ENCODE data around the gene FAAH. TPM values are rescaled to one million over a fixed set of nuclear protein-coding genes. Genes with fewer than 3 reads are reported as not detected.
A peak's percentile ranks its signal among the peaks of the same experiment; 100 is the strongest.

The FAAH gene
- total RNA-seq, 1 donor from 2014 or later: 2.7 TPM

DNA sequence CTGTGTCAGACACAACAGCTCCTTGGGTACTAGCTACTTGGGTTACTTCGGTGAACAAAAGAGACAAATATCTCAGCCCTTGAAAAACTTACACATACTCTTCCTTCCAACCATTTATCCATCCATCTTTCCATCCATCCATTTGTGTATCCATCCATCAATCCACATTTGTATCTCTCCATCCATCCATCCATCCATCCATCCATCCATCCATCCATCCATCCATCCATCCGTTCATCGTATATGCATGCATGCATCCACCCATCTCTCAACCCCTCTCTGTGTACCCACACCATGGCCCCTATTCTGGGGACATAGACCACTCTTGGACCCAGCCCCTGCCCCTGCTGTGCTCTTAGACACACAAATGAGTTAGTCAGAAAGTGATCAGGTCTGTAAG is 40.2 kb downstream of the FAAH start:
- Mint-ChIP-seq H3K27ac (ENCODE audit: unreplicated experiment) (no peak overlapping the region), H3K27me3 (ENCODE audit: unreplicated experiment) (peaks cover 28% of the 10 kb centered on the region), H3K4me1 (ENCODE audit: unreplicated experiment) (no peaks in the 10 kb centered on the region), H3K36me3 (ENCODE audit: low read depth, unreplicated experiment) (peaks cover 4% of the 10 kb centered on the region), H3K4me3 (ENCODE audit: unreplicated experiment) (no peak overlapping the region), H3K9me3 (ENCODE audit: unreplicated experiment) (peaks cover 4% of the 10 kb centered on the region)
- DNase-seq (ENCODE audit: low spot score): no peak
- TF ChIP-seq CTCF (IDR thresholded peaks at IDR 0.05; ENCODE audit: unreplicated experiment): no peak

DNA sequence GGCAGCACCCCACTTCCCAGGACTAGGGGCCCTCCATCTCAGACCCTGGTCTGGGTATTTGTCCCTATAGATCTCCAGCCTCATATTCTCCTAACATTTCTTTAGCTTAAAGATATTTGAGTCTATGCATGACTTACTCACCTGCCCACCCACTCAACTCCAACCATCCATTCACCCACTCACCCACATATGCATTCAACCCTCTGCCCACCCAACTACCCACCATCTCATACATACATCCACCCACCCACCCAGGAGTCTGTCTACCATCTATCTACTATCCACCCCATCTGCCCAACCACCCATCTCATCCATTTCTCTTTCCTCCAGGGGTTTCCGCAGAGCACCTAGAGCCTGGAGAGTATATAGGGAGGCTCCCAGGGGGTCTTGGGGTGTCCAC is 42.7 kb downstream of the FAAH start:
- Mint-ChIP-seq H3K9me3 (ENCODE audit: unreplicated experiment) (peaks cover 4% of the 10 kb centered on the region), H3K4me1 (ENCODE audit: unreplicated experiment) (no peaks in the 10 kb centered on the region), H3K27me3 (ENCODE audit: unreplicated experiment) (peaks cover 24% of the 10 kb centered on the region), H3K27ac (ENCODE audit: unreplicated experiment) (no peak overlapping the region), H3K36me3 (ENCODE audit: low read depth, unreplicated experiment) (no peaks in the 10 kb centered on the region), H3K4me3 (ENCODE audit: unreplicated experiment) (no peak overlapping the region)
- no peak for TF ChIP-seq CTCF (IDR thresholded peaks at IDR 0.05; ENCODE audit: unreplicated experiment)
- DNase-seq (ENCODE audit: low spot score): no peak

DNA sequence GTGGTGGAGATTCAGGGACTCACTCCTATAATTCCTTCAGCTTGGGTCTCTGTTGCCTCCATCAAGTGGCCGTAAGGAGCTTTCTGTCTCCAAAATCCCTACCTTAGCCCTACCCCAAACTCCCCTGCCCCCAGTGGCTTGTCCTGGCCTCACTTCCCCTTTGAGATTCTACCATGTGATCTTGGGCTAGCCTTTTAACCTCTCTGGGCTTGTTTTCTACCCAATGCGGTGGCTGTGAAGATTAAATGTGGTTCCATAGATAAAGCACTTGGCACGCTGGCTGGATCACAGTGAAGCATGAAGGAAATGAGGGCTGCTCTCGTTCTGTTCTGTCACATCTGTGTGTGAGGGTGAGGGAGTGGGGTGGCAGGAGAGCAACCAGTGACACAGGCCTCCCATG is 43.6 kb downstream of the FAAH start:
- DNase-seq (ENCODE audit: low spot score): no peak
- H3K4me3 Mint-ChIP-seq (ENCODE audit: unreplicated experiment): no peak overlapping the region
- TF ChIP-seq CTCF (IDR thresholded peaks at IDR 0.05; ENCODE audit: unreplicated experiment): no peak
- H3K27ac Mint-ChIP-seq (ENCODE audit: unreplicated experiment): no peak overlapping the region
- peaks cover 3% of the 10 kb centered on the region for H3K4me1 Mint-ChIP-seq (ENCODE audit: unreplicated experiment)
- H3K36me3 Mint-ChIP-seq (ENCODE audit: low read depth, unreplicated experiment): no peaks in the 10 kb centered on the region
- H3K9me3 Mint-ChIP-seq (ENCODE audit: unreplicated experiment): peaks cover 4% of the 10 kb centered on the region
- H3K27me3 Mint-ChIP-seq (ENCODE audit: unreplicated experiment): peaks cover 24% of the 10 kb centered on the region

GRCh38 chr1:46438346-46438745 is 44.2 kb downstream of the FAAH start:
- peaks cover 4% of the 10 kb centered on the region for H3K9me3 Mint-ChIP-seq (ENCODE audit: unreplicated experiment)
- peaks cover 25% of the 10 kb centered on the region for H3K27me3 Mint-ChIP-seq (ENCODE audit: unreplicated experiment)
- peaks cover 4% of the 10 kb centered on the region for H3K4me1 Mint-ChIP-seq (ENCODE audit: unreplicated experiment)
- H3K27ac Mint-ChIP-seq (ENCODE audit: unreplicated experiment): no peak overlapping the region
- no peak overlapping the region for H3K4me3 Mint-ChIP-seq (ENCODE audit: unreplicated experiment)
- H3K36me3 Mint-ChIP-seq (ENCODE audit: low read depth, unreplicated experiment): no peaks in the 10 kb centered on the region
- no peak for DNase-seq (ENCODE audit: low spot score)
- no peak for TF ChIP-seq CTCF (IDR thresholded peaks at IDR 0.05; ENCODE audit: unreplicated experiment)

DNA sequence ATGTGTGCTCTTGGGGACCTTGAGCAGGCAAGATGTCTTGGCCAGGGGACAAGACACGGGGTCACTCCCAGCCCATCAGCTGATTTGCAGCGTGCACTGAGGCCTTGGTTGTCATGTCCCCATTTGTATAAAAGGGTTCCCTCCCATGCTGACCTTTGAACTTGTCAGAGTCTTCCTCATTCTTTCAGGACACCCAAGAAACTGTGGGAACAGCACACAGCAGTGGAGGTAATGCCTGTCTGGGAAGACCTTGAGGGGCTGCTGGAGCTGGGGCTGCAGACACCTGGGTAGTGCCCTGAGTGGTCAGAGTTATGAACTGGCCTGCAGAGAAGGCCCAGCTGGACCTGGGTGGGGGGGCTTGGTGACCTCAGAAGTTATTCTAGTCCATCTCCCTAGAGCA is 46.4 kb downstream of the FAAH start:
- Mint-ChIP-seq H3K4me3 (ENCODE audit: unreplicated experiment) (peak overlapping the region; percentile 25), H3K36me3 (ENCODE audit: low read depth, unreplicated experiment) (no peaks in the 10 kb centered on the region), H3K27ac (ENCODE audit: unreplicated experiment) (no peak overlapping the region), H3K9me3 (ENCODE audit: unreplicated experiment) (no peaks in the 10 kb centered on the region), H3K27me3 (ENCODE audit: unreplicated experiment) (peaks cover 18% of the 10 kb centered on the region), H3K4me1 (ENCODE audit: unreplicated experiment) (peaks cover 4% of the 10 kb centered on the region)
- DNase-seq (ENCODE audit: low spot score): no peak
- no peak for TF ChIP-seq CTCF (IDR thresholded peaks at IDR 0.05; ENCODE audit: unreplicated experiment)
